22Rv1 (cell line): ENCODE results near the gene DIPK2A.

Experiments
- CTCF ChIP-seq: fragments of 450-650 bp; IDR thresholded peaks from 2 replicates; pipeline ENCODE4 v1.5.1; 2017; ENCODE audit warnings: mild to moderate bottlenecking
- ZFX ChIP-seq: fragments of 450-650 bp; IDR thresholded peaks from 2 replicates; pipeline ENCODE4 v1.6.1; 2017; ENCODE audit warnings: antibody characterized with exemption, borderline replicate concordance

DNA sequence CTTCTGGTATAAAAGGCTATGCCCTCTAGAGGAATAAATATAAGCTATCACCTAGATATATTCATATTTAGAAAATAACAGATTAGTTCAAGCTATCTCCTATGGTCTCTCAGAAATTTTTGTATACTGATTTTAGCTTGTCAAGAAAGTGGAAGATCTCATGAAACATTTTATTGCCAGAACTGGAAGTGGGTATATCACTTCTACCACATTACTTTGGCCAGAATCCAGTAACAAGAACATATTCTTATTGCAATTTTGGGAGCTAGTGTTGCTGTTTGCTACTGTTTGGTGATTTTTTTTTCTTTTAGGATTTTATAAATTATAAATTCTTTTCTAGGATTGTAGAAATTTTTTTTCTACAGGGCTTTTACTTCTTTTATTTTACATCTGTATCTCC lies 14.2 kb upstream of the DIPK2A start:
- no peak for TF ChIP-seq CTCF
- no peak for TF ChIP-seq ZFX
